KMS-11 (cell line): ENCODE data around the gene MYF6.

Experiments
- H2AFZ ChIP-seq: fragments of 200-600 bp; sonication (generic); 2 replicates; pipeline ENCODE4 v1.6.1; 2016; ENCODE audit warnings: antibody characterized with exemption, mixed run types, low read depth
- H3K27ac ChIP-seq: fragments of 200-600 bp; sonication (generic); 2 replicates; pipeline ENCODE4 v1.6.1; 2016; ENCODE audit warnings: mild to moderate bottlenecking, mixed run types
- H3K27me3 ChIP-seq: fragments of 200-600 bp; sonication (generic); 2 replicates; pipeline ENCODE4 v1.6.1; 2017; ENCODE audit warnings: mild to moderate bottlenecking, low read depth, mixed run types, moderate library complexity; ENCODE audit not compliant: insufficient read depth
- H3K36me3 ChIP-seq: fragments of 200-600 bp; sonication (generic); 2 replicates; pipeline ENCODE4 v1.6.1; 2017; ENCODE audit warnings: mild to moderate bottlenecking, mixed run types; ENCODE audit not compliant: insufficient read depth
- H3K4me1 ChIP-seq: fragments of 200-600 bp; sonication (generic); 2 replicates; pipeline ENCODE4 v1.6.1; 2016; ENCODE audit warnings: mild to moderate bottlenecking, low read depth, mixed run types; ENCODE audit not compliant: poor library complexity, severe bottlenecking
- H3K4me2 ChIP-seq: fragments of 200-600 bp; sonication (generic); 2 replicates; pipeline ENCODE4 v1.7.0; 2016; ENCODE audit warnings: mild to moderate bottlenecking, mixed run types
- H3K4me3 ChIP-seq: fragments of 200-600 bp; sonication (generic); IDR thresholded peaks from 2 replicates; pipeline ENCODE4 v1.6.1; 2017; ENCODE audit warnings: low read depth, low read length, mixed read lengths; ENCODE audit not compliant: insufficient read depth
- H3K79me2 ChIP-seq: fragments of 200-600 bp; sonication (generic); 2 replicates; pipeline ENCODE4 v1.6.1; 2016; ENCODE audit warnings: low read depth, mixed run types; ENCODE audit not compliant: insufficient read depth
- H3K9ac ChIP-seq: fragments of 200-600 bp; sonication (generic); 2 replicates; pipeline ENCODE4 v1.6.1; 2016; ENCODE audit warnings: mild to moderate bottlenecking, mixed run types
- H4K20me1 ChIP-seq: fragments of 200-600 bp; sonication (generic); 2 replicates; pipeline ENCODE4 v1.6.1; 2016; ENCODE audit warnings: mild to moderate bottlenecking, mixed run types; ENCODE audit not compliant: insufficient read depth
- TF ChIP-seq, protein P1 (sequence below): fragments of 200-600 bp; sonication (generic); conservative IDR thresholded peaks from 2 replicates; pipeline ENCODE4 v1.6.1; 2017; ENCODE audit warnings: low read depth, mild to moderate bottlenecking, antibody characterized with exemption, low read length, moderate library complexity, mixed read lengths

Gene MYF6

DNA sequence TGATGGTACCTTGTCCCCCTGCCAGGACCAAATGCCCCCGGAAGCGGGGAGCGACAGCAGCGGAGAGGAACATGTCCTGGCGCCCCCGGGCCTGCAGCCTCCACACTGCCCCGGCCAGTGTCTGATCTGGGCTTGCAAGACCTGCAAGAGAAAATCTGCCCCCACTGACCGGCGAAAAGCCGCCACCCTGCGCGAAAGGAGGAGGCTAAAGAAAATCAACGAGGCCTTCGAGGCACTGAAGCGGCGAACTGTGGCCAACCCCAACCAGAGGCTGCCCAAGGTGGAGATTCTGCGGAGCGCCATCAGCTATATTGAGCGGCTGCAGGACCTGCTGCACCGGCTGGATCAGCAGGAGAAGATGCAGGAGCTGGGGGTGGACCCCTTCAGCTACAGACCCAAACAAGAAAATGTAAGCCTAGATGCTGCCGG lies 410 bp downstream of the MYF6 start:
- Histone ChIP-seq H3K4me1 (peaks cover 39% of the 10 kb centered on the region), H3K4me3 (no peak overlapping the region), H3K36me3 (no peaks in the 10 kb centered on the region), H3K27me3 (no peaks in the 10 kb centered on the region), H3K9ac (no peak overlapping the region), H3K4me2 (no peak overlapping the region), H3K79me2 (no peaks in the 10 kb centered on the region), H4K20me1 (no peaks in the 10 kb centered on the region), H2AFZ (no peak overlapping the region), H3K27ac (no peak overlapping the region)
- TF ChIP-seq, protein P1, sequence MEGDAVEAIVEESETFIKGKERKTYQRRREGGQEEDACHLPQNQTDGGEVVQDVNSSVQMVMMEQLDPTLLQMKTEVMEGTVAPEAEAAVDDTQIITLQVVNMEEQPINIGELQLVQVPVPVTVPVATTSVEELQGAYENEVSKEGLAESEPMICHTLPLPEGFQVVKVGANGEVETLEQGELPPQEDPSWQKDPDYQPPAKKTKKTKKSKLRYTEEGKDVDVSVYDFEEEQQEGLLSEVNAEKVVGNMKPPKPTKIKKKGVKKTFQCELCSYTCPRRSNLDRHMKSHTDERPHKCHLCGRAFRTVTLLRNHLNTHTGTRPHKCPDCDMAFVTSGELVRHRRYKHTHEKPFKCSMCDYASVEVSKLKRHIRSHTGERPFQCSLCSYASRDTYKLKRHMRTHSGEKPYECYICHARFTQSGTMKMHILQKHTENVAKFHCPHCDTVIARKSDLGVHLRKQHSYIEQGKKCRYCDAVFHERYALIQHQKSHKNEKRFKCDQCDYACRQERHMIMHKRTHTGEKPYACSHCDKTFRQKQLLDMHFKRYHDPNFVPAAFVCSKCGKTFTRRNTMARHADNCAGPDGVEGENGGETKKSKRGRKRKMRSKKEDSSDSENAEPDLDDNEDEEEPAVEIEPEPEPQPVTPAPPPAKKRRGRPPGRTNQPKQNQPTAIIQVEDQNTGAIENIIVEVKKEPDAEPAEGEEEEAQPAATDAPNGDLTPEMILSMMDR, result no peak

DNA sequence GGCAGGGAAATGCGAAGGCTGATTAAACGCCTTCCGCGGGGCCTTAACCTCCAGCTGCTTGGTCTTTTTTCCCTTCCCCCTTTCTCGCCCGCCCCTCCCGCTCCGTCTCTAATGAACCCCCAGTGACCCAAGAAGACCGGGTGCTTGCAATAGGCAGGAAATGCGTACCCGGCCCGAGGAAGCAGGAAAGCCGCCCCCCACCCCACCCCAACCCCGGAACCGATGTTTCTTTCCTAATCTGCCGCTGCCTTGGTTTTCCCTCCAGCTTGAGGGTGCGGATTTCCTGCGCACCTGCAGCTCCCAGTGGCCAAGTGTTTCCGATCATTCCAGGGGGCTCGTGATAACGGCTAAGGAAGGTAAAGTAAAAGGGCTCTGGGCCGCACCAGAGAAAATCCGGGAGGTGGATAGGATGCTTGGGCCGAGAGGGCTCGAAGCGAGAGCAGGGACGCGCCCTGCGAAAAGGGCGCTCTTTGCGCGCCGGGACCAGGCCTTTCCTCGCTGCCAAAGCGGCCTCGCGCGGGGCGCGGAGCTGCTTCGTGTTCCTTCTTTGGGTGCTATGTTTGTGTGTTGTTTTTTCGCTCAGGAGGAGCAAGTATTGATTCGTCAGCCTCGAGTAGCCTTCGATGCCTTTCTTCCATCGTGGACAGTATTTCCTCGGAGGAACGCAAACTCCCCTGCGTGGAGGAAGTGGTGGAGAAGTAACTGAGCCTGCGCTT lies 983 bp downstream of the MYF6 start:
- H2AFZ ChIP-seq, result no peak overlapping the region
- no peaks in the 10 kb centered on the region for H3K36me3 ChIP-seq
- no peaks in the 10 kb centered on the region for H4K20me1 ChIP-seq
- H3K79me2 ChIP-seq, result no peaks in the 10 kb centered on the region
- H3K27ac ChIP-seq, result no peak overlapping the region
- H3K9ac ChIP-seq, result no peak overlapping the region
- H3K27me3 ChIP-seq, result no peaks in the 10 kb centered on the region
- H3K4me1 ChIP-seq, result peaks cover 35% of the 10 kb centered on the region
- TF ChIP-seq, protein P1, result no peak
- no peak overlapping the region for H3K4me2 ChIP-seq
- H3K4me3 ChIP-seq, result no peak overlapping the region

DNA sequence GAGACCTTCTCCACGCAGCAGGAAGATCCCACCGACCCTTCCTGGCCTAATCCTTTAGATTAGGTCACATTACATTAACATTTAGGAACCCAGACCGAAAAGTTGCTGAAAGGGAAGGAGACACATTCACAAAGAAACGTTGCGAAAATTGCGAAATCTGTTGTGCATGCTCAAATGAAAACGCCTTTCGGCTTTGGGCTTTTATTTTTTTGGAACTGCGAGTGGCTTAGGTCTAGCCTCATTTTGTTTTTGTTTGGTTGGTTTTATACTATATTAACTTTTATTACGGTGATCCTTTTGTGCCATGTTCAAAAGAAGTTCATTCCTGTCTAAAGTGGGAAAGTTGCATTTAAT lies 1.5 kb downstream of the MYF6 start:
- no peaks in the 10 kb centered on the region for H3K79me2 ChIP-seq
- no peaks in the 10 kb centered on the region for H3K27me3 ChIP-seq
- no peak overlapping the region for H3K27ac ChIP-seq
- no peak overlapping the region for H3K4me2 ChIP-seq
- H3K9ac ChIP-seq, result no peak overlapping the region
- TF ChIP-seq, protein P1, result no peak
- H4K20me1 ChIP-seq, result no peaks in the 10 kb centered on the region
- H3K36me3 ChIP-seq, result no peaks in the 10 kb centered on the region
- no peak overlapping the region for H3K4me3 ChIP-seq
- peaks cover 30% of the 10 kb centered on the region for H3K4me1 ChIP-seq
- no peak overlapping the region for H2AFZ ChIP-seq

DNA sequence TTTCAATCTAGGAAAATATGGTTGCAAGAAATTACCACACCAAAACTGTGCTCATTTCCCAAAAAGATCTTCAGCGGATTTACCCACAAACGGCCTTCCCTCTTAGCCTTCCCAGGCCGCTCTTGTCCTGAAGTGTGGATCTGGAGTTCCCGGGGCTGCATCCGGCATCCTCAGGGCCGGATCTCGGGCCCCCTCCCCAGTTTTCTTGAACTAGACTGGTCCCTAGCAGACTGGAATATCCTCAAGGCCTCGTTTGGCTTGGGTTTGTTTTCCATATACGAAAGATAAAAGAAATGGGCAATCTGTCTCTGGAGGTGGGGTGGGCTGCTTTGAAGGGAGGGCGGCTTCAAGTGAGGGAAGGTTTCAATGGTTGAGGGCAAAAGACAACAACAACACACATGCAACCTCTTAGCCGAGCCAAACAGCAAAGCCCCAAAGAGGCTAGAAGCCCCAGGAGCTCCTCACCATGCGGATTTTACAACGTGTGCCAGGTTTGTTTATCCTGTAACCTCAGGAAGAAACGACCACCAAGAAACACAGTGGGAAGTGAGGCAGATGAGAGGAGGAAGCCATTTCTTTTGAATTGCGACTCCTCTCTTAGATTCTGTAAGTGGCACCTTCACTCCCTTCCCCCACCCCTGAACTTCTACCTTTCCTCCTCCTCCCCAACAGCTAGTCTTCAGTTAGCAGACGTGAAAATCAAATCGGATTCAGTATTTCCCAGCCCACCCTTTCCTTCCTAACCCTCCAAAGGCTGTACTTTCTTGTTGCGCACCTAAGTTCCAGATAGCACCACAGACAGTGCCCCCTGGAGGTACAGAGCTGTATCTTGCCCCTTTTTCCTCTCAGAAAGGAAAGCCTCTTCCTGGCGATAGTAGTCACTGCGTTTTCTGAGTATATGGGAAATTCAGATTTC lies 2.6 kb downstream of the MYF6 start:
- H3K4me2 ChIP-seq, result no peak overlapping the region
- TF ChIP-seq, protein P1, result peak; percentile 74
- H3K27me3 ChIP-seq, result no peaks in the 10 kb centered on the region
- H3K36me3 ChIP-seq, result no peaks in the 10 kb centered on the region
- no peaks in the 10 kb centered on the region for H4K20me1 ChIP-seq
- no peak overlapping the region for H3K4me3 ChIP-seq
- H3K79me2 ChIP-seq, result no peaks in the 10 kb centered on the region
- no peak overlapping the region for H3K9ac ChIP-seq
- no peak overlapping the region for H3K27ac ChIP-seq
- H3K4me1 ChIP-seq, result peaks cover 19% of the 10 kb centered on the region
- H2AFZ ChIP-seq, result no peak overlapping the region
